H1 (cell line): ENCODE measurements around the gene ELL. TPM values are rescaled to one million over a fixed set of nuclear protein-coding genes. Genes with fewer than 3 reads are reported as not detected.

Experiments used
- CTCF ChIA-PET: fragments of 300-600 bp; sonication (Branson Sonifier 250); formaldehyde crosslinking; loops from one replicate; lab custom pipeline; 2021; ENCODE audit not compliant: partially characterized antibody; lab: Charles Lee
- POLR2A ChIA-PET: fragments of 300-600 bp; sonication (Branson Sonifier 250); formaldehyde crosslinking; loops from one replicate; lab custom pipeline; 2021; ENCODE audit warnings: inconsistent platforms; ENCODE audit not compliant: partially characterized antibody; lab: Charles Lee
- DNase-seq, 2 experiments: peaks; one replicate each; pipeline versions ENCODE4 v3.0.0 to v3.0.0-alpha.2; 2010 to 2022; ENCODE audit warnings: low spot score in 2 of 2, low read depth in 1 of 2, mixed read lengths in 1 of 2
- FAIRE-seq: peaks from 2 replicates; lab custom pipeline; 2011; peaks lifted over from hg19 to GRCh38; lab: Jason Lieb, UNC
- H2AFZ ChIP-seq: 2 replicates; pipeline ENCODE4 v1.8.1; 2012; ENCODE audit warnings: low read length, inconsistent platforms
- H2AK5ac ChIP-seq: 2 replicates; pipeline ENCODE4 v1.6.1; 2013; ENCODE audit warnings: low read depth, low read length
- H2BK120ac ChIP-seq: replicated peaks from 2 replicates; pipeline ENCODE3; 2013; ENCODE audit warnings: low read depth, low read length, inconsistent platforms
- H2BK12ac ChIP-seq: 2 replicates; pipeline ENCODE4 v1.6.1; 2013; ENCODE audit warnings: low read depth, low read length
- H2BK15ac ChIP-seq: 2 replicates; pipeline ENCODE4 v1.6.1; 2013; ENCODE audit warnings: low read length
- H2BK20ac ChIP-seq: 2 replicates; pipeline ENCODE4 v1.6.1; 2013; ENCODE audit warnings: low read length
- H2BK5ac ChIP-seq: 2 replicates; pipeline ENCODE4 v1.6.1; 2013; ENCODE audit warnings: low read depth, low read length
- H3K14ac ChIP-seq: 2 replicates; pipeline ENCODE4 v1.6.1; 2013; ENCODE audit warnings: inconsistent platforms; ENCODE audit not compliant: insufficient read length
- H3K18ac ChIP-seq: 2 replicates; pipeline ENCODE4 v1.6.1; 2013; ENCODE audit warnings: low read length; ENCODE audit errors: extremely low read depth
- H3K23ac ChIP-seq: 2 replicates; pipeline ENCODE4 v1.6.1; 2013; ENCODE audit warnings: inconsistent platforms; ENCODE audit not compliant: insufficient read length
- H3K23me2 ChIP-seq: 2 replicates; pipeline ENCODE4 v1.6.1; 2013; ENCODE audit warnings: low read depth, low read length
- H3K27ac ChIP-seq: 2 replicates; pipeline ENCODE4 v1.6.1; 2011; ENCODE audit warnings: low read depth, low read length, inconsistent platforms
- H3K27me3 ChIP-seq, 4 experiments: replicated peaks in 1 of 4; 1 replicate in 1 of 4; 2 replicates in 3 of 4; pipeline versions ENCODE4 v1.6.1 to v1.8.1; 2011 to 2013; ENCODE audit warnings: low read length in 3 of 4, mild to moderate bottlenecking in 3 of 4, inconsistent platforms in 2 of 4, mixed read lengths in 2 of 4, moderate library complexity in 1 of 4; ENCODE audit not compliant: control insufficient read depth in 3 of 4, insufficient read depth in 3 of 4; ENCODE audit errors: extremely low read depth in 1 of 4
- H3K36me3 ChIP-seq, 4 experiments: 2 replicates each; pipeline versions ENCODE4 v1.6.1 to v1.8.1; 2011 to 2013; ENCODE audit warnings: mild to moderate bottlenecking in 4 of 4, low read length in 3 of 4, moderate library complexity in 2 of 4, control low read depth in 1 of 4, inconsistent platforms in 1 of 4; ENCODE audit not compliant: insufficient read depth in 4 of 4, control insufficient read depth in 2 of 4
- H3K4ac ChIP-seq: replicated peaks from 2 replicates; pipeline ENCODE3; 2013; ENCODE audit warnings: low read length, low read depth, mixed read lengths, inconsistent platforms; ENCODE audit not compliant: insufficient read length
- H3K4me1 ChIP-seq, 4 experiments: replicated peaks in 1 of 4; 1 replicate in 1 of 4; 2 replicates in 3 of 4; pipeline versions ENCODE4 v1.6.1 to v1.8.1; 2011 to 2013; ENCODE audit warnings: low read length in 3 of 4, inconsistent platforms in 2 of 4, mixed read lengths in 1 of 4; ENCODE audit not compliant: insufficient read depth in 4 of 4, control insufficient read depth in 3 of 4
- H3K4me2 ChIP-seq, 2 experiments: 2 replicates each; pipeline versions ENCODE4 v1.6.1 to v1.8.1; 2011 to 2013; ENCODE audit warnings: low read depth in 2 of 2, low read length in 2 of 2, control low read depth in 1 of 2, inconsistent platforms in 1 of 2, mild to moderate bottlenecking in 1 of 2; ENCODE audit not compliant: insufficient read depth in 1 of 2
- H3K4me3 ChIP-seq, 4 experiments: fragments of 200-600, 300-600 bp in 1 of 4; sonication (generic), shearing (Covaris generic), sonication (Bioruptor Twin) in 1 of 4; 2 replicates each; pipeline versions ENCODE4 v1.5.1 to v1.8.1; 2011 to 2016; ENCODE audit warnings: low read length in 4 of 4, low read depth in 3 of 4, control low read depth in 2 of 4, inconsistent platforms in 2 of 4, mild to moderate bottlenecking in 2 of 4, mixed read lengths in 1 of 4, moderate library complexity in 1 of 4; ENCODE audit not compliant: insufficient read depth in 2 of 4; ENCODE audit errors: extremely low read depth in 1 of 4
- H3K56ac ChIP-seq: replicated peaks from 2 replicates; pipeline ENCODE3; 2013; ENCODE audit warnings: low read depth, mild to moderate bottlenecking, mixed read lengths, low read length, inconsistent platforms; ENCODE audit not compliant: insufficient read length
- H3K79me1 ChIP-seq: 2 replicates; pipeline ENCODE4 v1.6.1; 2013; ENCODE audit warnings: low read depth, low read length, control low read depth
- H3K79me2 ChIP-seq, 2 experiments: 2 replicates each; pipeline versions ENCODE4 v1.6.1 to v1.8.1; 2012 to 2013; ENCODE audit warnings: low read length in 2 of 2, mild to moderate bottlenecking in 2 of 2, inconsistent platforms in 1 of 2; ENCODE audit not compliant: insufficient read depth in 2 of 2, control insufficient read depth in 1 of 2
- H3K9ac ChIP-seq, 4 experiments: replicated peaks in 1 of 4; 1 replicate in 1 of 4; 2 replicates in 3 of 4; pipeline versions ENCODE4 v1.6.1 to v1.8.1; 2011 to 2013; ENCODE audit warnings: low read depth in 3 of 4, low read length in 3 of 4, control low read depth in 2 of 4, mild to moderate bottlenecking in 2 of 4, moderate library complexity in 2 of 4, inconsistent platforms in 1 of 4; ENCODE audit errors: extremely low read depth in 1 of 4
- H3K9me3 ChIP-seq, 2 experiments: 2 replicates each; pipeline versions ENCODE4 v1.6.1 to v1.8.1; 2012 to 2013; ENCODE audit warnings: mild to moderate bottlenecking in 2 of 2, moderate library complexity in 2 of 2, control low read depth in 1 of 2, inconsistent platforms in 1 of 2, low read depth in 1 of 2, low read length in 1 of 2, mixed read lengths in 1 of 2; ENCODE audit not compliant: insufficient read depth in 2 of 2
- H4K20me1 ChIP-seq, 2 experiments: replicated peaks in 1 of 2; 2 replicates each; pipeline versions ENCODE3 to v1.8.1; 2011 to 2013; ENCODE audit warnings: inconsistent platforms in 2 of 2, low read length in 2 of 2, mild to moderate bottlenecking in 1 of 2; ENCODE audit not compliant: insufficient read depth in 2 of 2, control insufficient read depth in 1 of 2
- H4K5ac ChIP-seq: 2 replicates; pipeline ENCODE4 v1.6.1; 2013; ENCODE audit warnings: low read length, low read depth, mixed read lengths, inconsistent platforms; ENCODE audit not compliant: insufficient read length
- H4K8ac ChIP-seq: 2 replicates; pipeline ENCODE4 v1.8.0; 2013; ENCODE audit warnings: mild to moderate bottlenecking, moderate library complexity, low read length, inconsistent platforms; ENCODE audit not compliant: insufficient read depth; ENCODE audit errors: extremely low read depth
- H4K91ac ChIP-seq: replicated peaks from 2 replicates; pipeline ENCODE3; 2013; ENCODE audit warnings: low read length, mixed read lengths, inconsistent platforms; ENCODE audit not compliant: insufficient read length
- JUND ChIP-seq: IDR thresholded peaks from 2 replicates; pipeline ENCODE4 v1.6.1; 2011; ENCODE audit warnings: mild to moderate bottlenecking, improper control_type of control experiment, low read length
- POLR2AphosphoS5 ChIP-seq: IDR thresholded peaks from 2 replicates; pipeline ENCODE4 v1.6.1; 2011; ENCODE audit warnings: low read depth, low read length
- TBP ChIP-seq: IDR thresholded peaks from 2 replicates; pipeline ENCODE4 v1.6.1; 2011; ENCODE audit warnings: low read depth, low read length, improper control_type of control experiment
- WGBS, 2 experiments: shearing (Covaris generic) in 1 of 2; methylation state at CpG; one replicate each; pipeline versions ENCODE4 v1.1.6 to v1.1.7; 2013 to 2015; ENCODE audit warnings: low lambda C conversion rate in 2 of 2, mixed read lengths in 2 of 2, inconsistent platforms in 1 of 2, low coverage in 1 of 2, missing lambda C conversion rate in 1 of 2; ENCODE audit not compliant: insufficient replicate concordance in 2 of 2, insufficient coverage in 1 of 2, insufficient read length in 1 of 2; ENCODE audit errors: extremely low coverage in 1 of 2, missing lambda C conversion rate in 1 of 2; 5-methylcytosine and 5-hydroxymethylcytosine counted together
- polyA plus RNA-seq, 7 experiments: library from polyadenylated mRNA; depleted of rRNA in 3 of 7; stranded (reverse) in 5 of 7; unstranded in 2 of 7; fragments of >200 nt in 5 of 7; fragments of 200-250 nt in 2 of 7; gene quantifications; 1 replicate in 5 of 7; 2 replicates in 1 of 7; 4 replicates in 1 of 7; pipeline versions ENCODE4 v1.2.1 to v1.2.3, GENCODE V29; 2011 to 2013; ENCODE audit warnings: missing spikeins in 2 of 7, mixed read lengths in 2 of 7
- total RNA-seq: library from RNA; stranded (reverse); fragmentation: NEBNext Ultra II Directional; extraction: Animal tissue kit (Norgen Biotek cat#: 25700); gene quantifications from 2 replicates; pipeline ENCODE4 v1.2.1, GENCODE V29; 2021

Gene ELL
- total and polyA plus RNA-seq, 2 of the 8 experiments (the other 6 are each of a cell fraction or from before 2014, with no cell fraction given): 5.2 to 10.5 TPM

- Histone ChIP-seq H3K23ac (no peak overlapping the region), H3K4me2 (no peak overlapping the region), H3K27me3 (no peaks in the 10 kb centered on the region), H3K9ac (no peak overlapping the region; a peak in 1 of 7 replicates), H3K4ac (no peak overlapping the region), H4K5ac (no peak overlapping the region), H4K20me1 (peaks cover 14 to 48% of the 10 kb centered on the region in 2 experiments), H2AK5ac (no peak overlapping the region), H3K79me2 (peaks cover 0 to 54% of the 10 kb centered on the region in 2 experiments; a peak in 3 of 4 replicates), H2BK15ac (no peak overlapping the region), H2AFZ (no peak overlapping the region), H3K27ac (no peak overlapping the region), H3K56ac (no peak overlapping the region), H3K14ac (no peak overlapping the region), H4K91ac (no peak overlapping the region), H3K4me3 (no peak overlapping the region), H2BK5ac (no peak overlapping the region), H2BK12ac (no peak overlapping the region), H3K23me2 (no peaks in the 10 kb centered on the region), H3K18ac (no peak overlapping the region), H2BK120ac (no peak overlapping the region), H2BK20ac (no peak overlapping the region), H4K8ac (no peak overlapping the region), H3K36me3 (no peaks in the 10 kb centered on the region), H3K9me3 (no peaks in the 10 kb centered on the region), H3K4me1 (no peaks in the 10 kb centered on the region; a peak in 1 of 7 replicates), H3K79me1 (peaks cover 29% of the 10 kb centered on the region)
- FAIRE-seq: no peak
- 89% methylated on average over 19 of the region's 19 CpGs; no CpG with 5 or more reads in 1 of the 2 experiments for WGBS, 2 experiments
- CTCF ChIA-PET: interaction anchor here (0.9 to 32.9 kb wide), 11 partner anchors 10 to 255 kb away, joined by 3 to 458 read pairs (median 5); partner anchors contain the start of genes FKBP8 and REX1BD
- DNase-seq: no peak
- TF ChIP-seq TBP (no peak), POLR2AphosphoS5 (no peak), JUND (no peak)
- POLR2A ChIA-PET: interaction anchor here (1.0 to 1.3 kb wide), 3 partner anchors 15 to 65 kb away, joined by 3 read pairs; no protein-coding TSS in a partner anchor
Measured at GRCh38 chr19:18506101-18506930, 15.6 kb downstream of the ELL start.
